Naive thymus-derived CD8-positive, alpha-beta T cell (primary cell): Measurements from ENCODE around the gene CTIF. TPM values are rescaled to one million over a fixed set of nuclear protein-coding genes. Genes with fewer than 3 reads are reported as not detected.

Experiments
- ATAC-seq, 2 donors: fragments of 150-1000 bp; cut with Tn5 transposase in 1 of 2; sonication (Bioruptor Pico), chemical (Tn5 transposase) in 1 of 2; 1 replicate in 1 of 2; 2 replicates in 1 of 2; pipeline ENCODE4 v1.10.0; 2021; ENCODE audit warnings: mild to moderate bottlenecking in 2 of 2, moderate library complexity in 2 of 2
- POLR2A ChIA-PET: fragments of 350-600 bp; sonication (Branson Sonifier 250); formaldehyde crosslinking; loops from one replicate; lab custom pipeline; 2021; ENCODE audit warnings: antibody characterized with exemption; lab: Charles Lee
- DNase-seq, 10 donors: peaks; one replicate each; pipeline versions ENCODE4 v3.0.0 to v3.0.0-alpha.2; 2020 to 2022
- H3K27ac Mint-ChIP-seq, 10 donors: one replicate each; pipeline ENCODE4 v1.8.0; 2020 to 2022; ENCODE audit warnings: mild to moderate bottlenecking in 10 of 10, mixed read lengths in 10 of 10, moderate library complexity in 4 of 10, inconsistent platforms in 1 of 10
- H3K27me3 Mint-ChIP-seq, 5 donors: one replicate each; pipeline ENCODE4 v1.8.0; 2021 to 2022; ENCODE audit warnings: mixed read lengths in 5 of 5
- H3K36me3 Mint-ChIP-seq, 3 donors: one replicate each; pipeline ENCODE4 v1.8.0; 2020 to 2022; ENCODE audit warnings: mixed read lengths in 3 of 3, mild to moderate bottlenecking in 2 of 3, inconsistent platforms in 1 of 3
- H3K4me1 Mint-ChIP-seq, 4 donors: one replicate each; pipeline ENCODE4 v1.8.0; 2021 to 2022; ENCODE audit warnings: mixed read lengths in 4 of 4
- H3K4me3 Mint-ChIP-seq, 10 donors: one replicate each; pipeline ENCODE4 v1.8.0; 2020 to 2022; ENCODE audit warnings: mild to moderate bottlenecking in 10 of 10, mixed read lengths in 10 of 10, moderate library complexity in 6 of 10, inconsistent platforms in 1 of 10
- H3K9me3 Mint-ChIP-seq, 9 donors: one replicate each; pipeline ENCODE4 v1.8.0; 2020 to 2022; ENCODE audit warnings: mixed read lengths in 9 of 9, mild to moderate bottlenecking in 3 of 9, inconsistent platforms in 1 of 9, moderate library complexity in 1 of 9
- polyA plus RNA-seq, 3 donors: library from polyadenylated mRNA; unstranded; fragments of 300-500 nt; fragmentation: Illumina TruSeq; gene quantifications; one replicate each; pipeline ENCODE4 v1.2.3, GENCODE V29; 2021
- total RNA-seq, 8 experiments: library from RNA in 2 of 8; stranded (reverse) in 2 of 8; gene quantifications; one replicate each; pipeline ENCODE4 v1.2.3 and lab custom pipeline; 2021 to 2026

Gene CTIF
- total and polyA plus RNA-seq, 5 experiments from 2014 or later: 0.06 to 3.4 (median 2.0) TPM; not detected in 2

DNA sequence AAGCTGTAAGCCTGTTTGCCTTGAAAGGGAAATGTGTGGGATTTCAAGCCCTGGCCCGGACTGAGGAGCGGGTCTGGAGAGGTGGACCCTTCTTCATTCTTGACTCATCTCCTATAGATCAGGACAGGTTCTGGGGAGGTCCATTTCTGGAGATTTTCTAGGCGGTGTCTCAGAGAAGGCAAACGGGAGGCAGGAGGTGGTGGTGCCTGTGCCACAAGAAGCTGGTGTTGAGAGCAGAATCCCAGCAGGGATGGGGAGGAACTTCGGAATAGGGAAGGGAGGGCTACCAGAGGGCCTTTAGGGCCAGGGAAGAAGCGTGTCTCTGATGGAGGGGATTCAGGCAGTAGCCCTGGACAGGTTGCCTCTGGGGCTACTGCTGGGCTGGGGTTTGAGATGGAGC lies 93.0 kb downstream of the CTIF start:
- Mint-ChIP-seq H3K4me3 (no peak overlapping the region), H3K27ac (no peak overlapping the region), H3K4me1 (no peaks in the 10 kb centered on the region), H3K36me3 (no peaks in the 10 kb centered on the region), H3K9me3 (no peaks in the 10 kb centered on the region), H3K27me3 (peaks cover 0 to 6% (median 2%) of the 10 kb centered on the region in 5 donors)
- DNase-seq (no peak), ATAC-seq (no peak)
- POLR2A ChIA-PET: no interaction called here

DNA sequence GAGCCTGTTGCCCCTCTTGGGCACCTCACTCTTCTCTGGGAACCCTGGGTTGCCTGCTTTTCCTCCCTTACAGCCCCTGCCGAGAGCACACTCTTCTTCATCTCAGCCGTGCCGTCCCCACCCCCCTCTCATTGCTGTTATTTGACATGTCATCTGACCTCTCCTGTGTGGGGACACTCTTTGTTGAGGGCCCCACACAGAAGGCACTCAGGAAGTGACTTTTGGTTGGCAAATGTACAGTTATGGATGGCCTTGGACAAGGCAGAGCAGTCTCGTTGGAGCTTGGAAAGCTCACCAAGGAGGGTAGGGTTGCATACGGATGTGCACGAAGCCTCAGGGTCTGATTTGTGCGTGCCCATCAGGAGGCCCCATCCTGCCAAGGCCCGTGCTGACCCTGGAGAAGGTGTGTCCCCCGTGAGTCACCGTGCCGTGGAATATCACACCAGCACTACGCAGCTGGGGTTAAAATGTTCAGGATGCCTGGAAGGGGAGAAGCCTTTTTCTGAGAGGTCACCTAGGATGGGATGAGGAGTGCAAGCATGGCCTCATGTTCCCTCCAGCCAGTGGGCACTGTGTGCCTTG lies 93.9 kb downstream of the CTIF start:
- POLR2A ChIA-PET: no interaction called here
- Mint-ChIP-seq H3K27me3 (peaks cover 0 to 7% (median 2%) of the 10 kb centered on the region in 5 donors), H3K27ac (no peak overlapping the region), H3K9me3 (no peaks in the 10 kb centered on the region), H3K4me1 (no peaks in the 10 kb centered on the region), H3K36me3 (no peaks in the 10 kb centered on the region), H3K4me3 (no peak overlapping the region)
- ATAC-seq (no peak), DNase-seq (no peak)

DNA sequence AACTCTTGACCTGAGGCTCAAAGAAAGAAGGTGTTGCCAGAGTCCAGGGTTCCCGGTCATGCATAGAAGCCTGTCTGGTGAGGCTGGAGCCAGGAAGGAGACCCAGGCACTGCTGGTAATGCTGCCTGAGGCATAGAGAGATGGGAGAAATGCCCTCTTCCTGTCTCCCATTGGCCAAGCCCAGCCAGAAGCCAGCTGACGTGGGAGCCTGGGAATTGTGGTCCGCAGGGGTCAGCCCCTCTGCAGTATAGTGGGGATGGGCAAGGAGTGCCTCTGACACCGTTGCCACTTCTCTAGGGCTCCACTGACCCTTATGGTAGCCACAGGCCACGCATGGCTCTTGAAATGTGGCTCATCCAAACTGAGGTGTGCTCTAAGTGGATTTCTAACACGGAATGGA lies 95.7 kb downstream of the CTIF start:
- no peak overlapping the region for H3K4me3 Mint-ChIP-seq
- H3K27me3 Mint-ChIP-seq: peaks cover 2 to 17% (median 6%) of the 10 kb centered on the region in 5 donors
- H3K27ac Mint-ChIP-seq: no peak overlapping the region
- no peaks in the 10 kb centered on the region for H3K9me3 Mint-ChIP-seq
- no peaks in the 10 kb centered on the region for H3K4me1 Mint-ChIP-seq
- ATAC-seq (no peak), DNase-seq (no peak)
- POLR2A ChIA-PET: no interaction called here
- H3K36me3 Mint-ChIP-seq: no peaks in the 10 kb centered on the region

DNA sequence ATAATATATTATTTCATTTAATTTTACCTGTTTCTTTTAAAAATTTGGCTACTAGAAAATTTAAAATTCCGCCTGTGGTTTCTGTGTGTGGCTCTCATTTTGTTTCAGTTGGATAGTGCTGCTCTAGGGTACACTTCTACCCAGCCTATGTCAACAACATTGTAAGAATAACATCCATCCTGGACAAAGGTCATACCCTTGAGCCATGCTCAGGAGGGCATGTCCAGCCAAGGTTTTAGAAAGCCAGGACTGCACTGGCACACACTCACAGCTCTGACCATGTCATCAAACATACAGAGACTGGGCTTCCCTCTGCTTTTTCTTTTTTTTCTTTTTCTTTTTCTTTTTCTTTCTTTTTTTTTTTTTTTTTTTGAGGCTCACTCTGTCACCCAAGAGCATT lies 96.1 kb downstream of the CTIF start:
- no peak for DNase-seq
- POLR2A ChIA-PET: no interaction called here
- H3K27ac Mint-ChIP-seq: no peak overlapping the region

DNA sequence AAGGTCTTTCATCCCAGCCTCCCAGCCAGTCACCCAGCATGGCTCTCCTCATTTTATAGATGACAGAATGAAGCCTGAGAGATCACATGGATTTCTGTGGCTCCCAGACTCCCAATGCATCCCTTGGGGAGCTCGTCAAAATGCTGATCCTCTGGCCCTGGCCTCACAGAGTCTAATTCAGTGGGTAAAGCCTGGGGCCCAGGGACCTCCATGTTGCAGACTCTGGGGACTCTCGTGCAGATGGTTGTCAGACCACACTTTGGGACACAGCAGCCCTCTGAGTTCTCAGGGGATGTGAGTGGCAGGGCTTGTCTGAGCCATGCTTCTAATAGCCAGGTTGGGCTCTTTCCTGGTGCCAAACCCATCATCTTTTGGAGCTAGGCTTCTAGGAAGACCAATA lies 97.0 kb downstream of the CTIF start:
- H3K4me1 Mint-ChIP-seq: no peaks in the 10 kb centered on the region
- no peaks in the 10 kb centered on the region for H3K9me3 Mint-ChIP-seq
- POLR2A ChIA-PET: no interaction called here
- no peak overlapping the region for H3K4me3 Mint-ChIP-seq
- H3K27ac Mint-ChIP-seq: no peak overlapping the region
- peaks cover 2 to 17% (median 6%) of the 10 kb centered on the region in 5 donors for H3K27me3 Mint-ChIP-seq
- ATAC-seq (no peak), DNase-seq (no peak)
- no peaks in the 10 kb centered on the region for H3K36me3 Mint-ChIP-seq

More for the DNA sequence above, 96.1 kb downstream of the CTIF start:
- ATAC-seq: no peak
- Mint-ChIP-seq H3K4me1 (no peaks in the 10 kb centered on the region), H3K27me3 (peaks cover 2 to 17% (median 6%) of the 10 kb centered on the region in 5 donors), H3K36me3 (no peaks in the 10 kb centered on the region), H3K4me3 (no peak overlapping the region), H3K9me3 (no peaks in the 10 kb centered on the region)

DNA sequence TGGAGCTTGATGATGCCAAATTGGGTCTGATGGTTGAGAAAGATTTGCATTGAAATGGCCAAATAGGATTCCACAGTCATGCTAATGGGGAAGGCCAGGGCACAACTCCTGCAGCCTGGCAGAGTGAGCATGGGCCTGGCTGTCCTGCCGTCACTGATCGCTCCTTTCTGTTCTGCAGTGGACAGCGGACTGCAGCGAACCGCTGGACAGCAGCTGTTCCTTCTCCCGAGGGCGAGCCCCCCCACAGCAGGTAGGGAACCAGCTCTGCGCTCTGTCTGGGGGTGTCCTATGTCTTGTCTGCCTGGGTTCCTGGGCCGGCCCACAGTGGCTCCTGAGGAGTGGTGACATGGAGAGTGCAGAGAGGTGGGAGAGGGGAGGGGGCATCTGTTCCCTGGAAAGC lies 97.6 kb downstream of the CTIF start:
- POLR2A ChIA-PET: no interaction called here
- Mint-ChIP-seq H3K4me1 (no peaks in the 10 kb centered on the region), H3K36me3 (no peaks in the 10 kb centered on the region), H3K9me3 (peaks cover 0 to 2% (median 0%) of the 10 kb centered on the region in 9 donors), H3K27me3 (peaks cover 2 to 17% (median 6%) of the 10 kb centered on the region in 5 donors), H3K27ac (no peak overlapping the region), H3K4me3 (no peak overlapping the region)
- ATAC-seq (no peak), DNase-seq (no peak)

DNA sequence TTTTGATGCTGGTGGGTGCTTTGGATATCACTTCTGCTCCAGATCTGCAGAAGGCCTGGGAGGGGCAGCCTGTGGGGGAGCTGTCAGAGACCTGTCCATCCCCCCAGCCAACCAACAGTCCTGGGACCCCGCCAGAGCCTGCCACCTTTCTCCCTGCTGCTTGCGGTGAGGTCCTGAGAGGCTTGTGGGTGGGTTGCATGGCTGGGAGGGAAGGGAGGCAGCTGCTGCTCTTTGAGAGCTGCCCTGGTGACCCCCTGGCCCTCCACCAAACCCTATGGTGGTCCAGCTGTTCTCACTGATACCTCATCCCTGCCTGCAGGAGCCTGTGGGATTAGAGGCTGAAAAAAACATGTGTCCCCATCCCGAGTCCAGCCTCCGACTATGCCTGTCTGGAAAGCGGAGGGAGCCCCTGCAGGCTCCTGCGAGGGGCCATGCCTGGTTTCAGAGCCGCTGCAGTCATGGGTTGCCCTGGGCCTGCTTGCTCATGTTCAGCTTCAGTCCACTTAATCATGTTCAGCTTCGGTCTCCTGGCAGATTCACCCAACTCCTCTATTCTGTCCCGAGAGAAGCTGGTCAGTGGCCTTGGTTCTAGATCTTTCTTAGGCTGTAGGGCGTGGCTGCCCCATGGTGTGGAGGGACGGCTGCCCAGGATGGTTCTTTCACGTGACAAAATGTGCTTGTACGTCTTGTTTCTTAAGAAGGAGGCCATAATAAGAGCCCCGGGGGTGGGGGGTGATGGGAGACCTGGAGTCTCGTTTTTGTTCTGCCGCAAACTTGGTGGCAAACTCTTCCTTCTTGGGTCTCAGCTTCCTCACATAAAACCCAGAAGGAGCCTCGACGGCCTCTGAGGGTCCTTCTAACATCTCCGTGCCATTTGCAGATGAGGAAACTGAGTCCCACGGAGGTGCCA lies 98.5 kb downstream of the CTIF start:
- Mint-ChIP-seq H3K4me1 (no peaks in the 10 kb centered on the region), H3K27ac (no peak overlapping the region), H3K9me3 (peaks cover 0 to 7% (median 1%) of the 10 kb centered on the region in 9 donors), H3K27me3 (peaks cover 0 to 17% (median 4%) of the 10 kb centered on the region in 5 donors), H3K4me3 (no peak overlapping the region), H3K36me3 (peaks cover 0 to 4% (median 0%) of the 10 kb centered on the region in 3 donors)
- DNase-seq (no peak), ATAC-seq (no peak)
- POLR2A ChIA-PET: no interaction called here

DNA sequence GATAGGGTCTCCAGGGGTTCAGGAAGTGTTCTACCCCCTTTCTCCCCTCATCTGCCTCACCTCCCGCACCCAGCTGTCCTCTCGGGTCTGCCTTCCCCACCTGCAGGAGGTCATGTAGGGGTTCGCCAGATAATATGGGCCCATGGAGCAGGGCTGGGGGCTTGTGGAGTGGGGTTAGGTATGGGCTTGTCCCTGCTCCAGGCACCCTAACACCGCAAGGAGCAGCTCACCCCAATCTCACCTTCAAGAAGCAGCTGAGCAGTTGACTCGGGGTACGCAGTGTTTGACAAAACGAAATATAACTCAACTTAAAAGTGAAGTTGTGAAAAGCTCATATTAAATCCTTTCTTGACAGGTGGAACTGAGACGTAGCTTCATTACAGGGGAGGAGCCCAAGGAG lies 99.6 kb downstream of the CTIF start:
- peaks cover 0 to 8% (median 0%) of the 10 kb centered on the region in 3 donors for H3K36me3 Mint-ChIP-seq
- POLR2A ChIA-PET: no interaction called here
- ATAC-seq: no peak
- no peaks in the 10 kb centered on the region for H3K4me1 Mint-ChIP-seq
- no peak overlapping the region for H3K4me3 Mint-ChIP-seq
- peaks cover 0 to 17% (median 3%) of the 10 kb centered on the region in 5 donors for H3K27me3 Mint-ChIP-seq
- H3K27ac Mint-ChIP-seq: no peak overlapping the region
- peaks cover 0 to 9% (median 2%) of the 10 kb centered on the region in 9 donors for H3K9me3 Mint-ChIP-seq
- no peak for DNase-seq

DNA sequence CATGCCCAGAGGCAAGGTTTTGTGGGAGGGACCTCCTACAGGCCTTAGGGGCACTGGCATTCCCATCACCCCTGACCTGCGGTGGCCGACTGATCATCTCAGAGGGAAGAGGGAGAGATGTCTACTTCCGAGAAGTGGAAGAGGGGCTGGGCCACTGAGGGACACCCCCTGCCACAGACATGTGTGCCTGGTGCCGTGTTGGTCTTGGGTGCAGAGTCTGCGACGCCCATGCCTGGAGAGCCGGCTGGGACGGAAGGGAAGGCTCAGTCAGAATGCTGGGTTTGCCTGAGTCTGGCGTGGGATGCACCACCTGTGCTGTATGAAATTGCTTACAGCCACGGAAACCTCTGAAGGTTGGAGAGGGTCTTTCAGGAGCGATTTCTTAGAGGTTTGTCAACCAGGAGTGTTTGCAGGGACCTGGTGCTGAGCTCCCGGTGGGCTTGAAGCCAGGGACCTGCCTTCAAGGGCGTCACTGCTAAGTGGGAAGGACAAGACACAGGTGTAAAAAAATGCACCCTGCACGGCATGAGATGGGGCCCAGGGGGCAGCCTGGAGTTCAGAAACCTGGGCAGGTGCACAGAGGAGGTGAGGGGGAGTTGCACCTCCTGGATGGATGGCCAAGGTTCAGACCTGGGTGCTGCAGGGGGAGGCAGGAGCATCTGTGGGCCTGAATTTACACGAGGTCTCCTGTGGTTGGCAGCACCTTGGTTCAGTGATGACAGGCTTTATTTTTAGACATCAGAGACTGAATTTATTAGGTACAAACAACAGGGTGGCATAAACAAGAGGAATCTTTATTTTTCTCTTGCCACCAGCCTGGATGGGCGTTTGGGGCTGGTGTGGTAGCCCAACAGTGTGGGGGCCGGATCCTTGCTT lies 100.3 kb downstream of the CTIF start:
- POLR2A ChIA-PET: no interaction called here
- ATAC-seq (no peak), DNase-seq (no peak)
- peaks cover 0 to 17% (median 3%) of the 10 kb centered on the region in 5 donors for H3K27me3 Mint-ChIP-seq
- no peak overlapping the region for H3K4me3 Mint-ChIP-seq
- H3K36me3 Mint-ChIP-seq: peaks cover 0 to 8% (median 0%) of the 10 kb centered on the region in 3 donors
- no peak overlapping the region for H3K27ac Mint-ChIP-seq
- H3K4me1 Mint-ChIP-seq: no peaks in the 10 kb centered on the region
- H3K9me3 Mint-ChIP-seq: peaks cover 0 to 9% (median 2%) of the 10 kb centered on the region in 9 donors

DNA sequence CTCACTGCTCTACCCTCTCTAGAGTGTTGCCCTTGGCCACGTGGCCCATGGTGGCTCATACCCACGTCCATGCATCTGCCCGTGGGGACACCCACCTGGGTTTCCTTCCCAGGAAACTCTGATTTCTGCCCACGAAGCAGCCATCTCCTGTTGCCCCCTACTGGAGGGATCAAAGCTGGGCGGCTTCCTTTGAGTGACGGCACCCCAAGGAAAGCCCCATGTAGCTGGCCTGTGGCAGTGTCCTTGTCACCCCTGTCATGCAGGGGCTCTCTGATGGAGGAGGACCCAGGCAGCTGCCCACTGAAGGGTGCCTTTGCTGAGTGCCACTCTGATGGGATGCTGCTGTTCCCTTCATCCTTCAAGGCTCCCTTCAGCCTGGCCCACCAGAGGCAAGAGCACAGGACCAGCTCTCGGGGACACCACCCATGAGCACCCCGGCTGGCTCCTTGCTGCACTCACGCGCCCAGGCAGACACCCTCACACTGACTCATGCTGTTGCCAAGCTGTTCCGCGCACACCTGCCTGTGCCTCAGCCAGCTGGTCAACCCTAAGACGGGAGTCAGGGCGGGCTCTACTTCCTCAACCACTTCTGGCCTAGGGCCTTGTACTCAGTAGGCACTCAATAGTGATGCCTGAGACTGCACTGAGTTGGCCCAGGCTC lies 101.1 kb downstream of the CTIF start:
- no peak for DNase-seq
- H3K36me3 Mint-ChIP-seq: peaks cover 0 to 8% (median 0%) of the 10 kb centered on the region in 3 donors
- H3K27me3 Mint-ChIP-seq: peaks cover 0 to 17% (median 3%) of the 10 kb centered on the region in 5 donors
- peaks cover 0 to 9% (median 2%) of the 10 kb centered on the region in 9 donors for H3K9me3 Mint-ChIP-seq
- POLR2A ChIA-PET: no interaction called here
- no peak overlapping the region for H3K4me3 Mint-ChIP-seq
- no peaks in the 10 kb centered on the region for H3K4me1 Mint-ChIP-seq
- ATAC-seq: no peak
- no peak overlapping the region for H3K27ac Mint-ChIP-seq

DNA sequence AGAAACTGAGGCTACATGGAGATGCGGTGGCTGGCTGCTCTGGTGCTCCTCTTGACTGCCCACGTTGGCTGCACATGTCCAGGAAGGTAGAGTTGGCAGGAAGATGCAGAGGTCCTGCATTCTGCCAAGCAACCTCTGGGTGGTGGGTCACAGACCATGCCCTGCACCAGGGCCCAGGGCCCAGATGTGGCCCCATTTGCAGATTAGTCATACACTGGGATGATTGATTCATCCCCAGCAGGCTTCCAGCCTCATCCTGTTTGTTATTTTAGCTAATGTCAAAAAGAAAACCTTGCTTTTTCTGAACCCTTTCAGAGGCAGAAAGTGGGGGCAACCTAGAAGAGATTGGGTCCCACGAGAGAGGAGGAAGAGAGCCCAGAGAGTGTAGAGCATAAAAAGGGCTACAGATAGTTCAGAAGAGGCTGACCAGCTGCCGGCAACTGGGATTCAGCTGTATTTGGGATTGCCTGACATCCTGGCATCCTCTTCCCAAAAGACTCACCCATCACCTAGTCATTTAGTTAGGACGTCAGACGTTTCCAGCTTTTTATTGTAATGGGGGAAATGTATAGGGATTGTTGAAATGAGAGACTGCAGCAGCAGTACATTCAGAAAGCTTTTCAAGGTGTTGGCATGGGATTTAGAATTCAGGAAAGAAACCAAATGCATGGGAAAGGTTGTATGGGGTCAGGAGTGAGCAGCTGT lies 101.9 kb downstream of the CTIF start:
- DNase-seq (no peak), ATAC-seq (no peak)
- no peak overlapping the region for H3K27ac Mint-ChIP-seq
- H3K36me3 Mint-ChIP-seq: peaks cover 0 to 8% (median 0%) of the 10 kb centered on the region in 3 donors
- H3K9me3 Mint-ChIP-seq: peaks cover 0 to 9% (median 2%) of the 10 kb centered on the region in 9 donors
- H3K27me3 Mint-ChIP-seq: peaks cover 0 to 18% (median 3%) of the 10 kb centered on the region in 5 donors
- H3K4me3 Mint-ChIP-seq: no peak overlapping the region
- POLR2A ChIA-PET: no interaction called here
- no peaks in the 10 kb centered on the region for H3K4me1 Mint-ChIP-seq

DNA sequence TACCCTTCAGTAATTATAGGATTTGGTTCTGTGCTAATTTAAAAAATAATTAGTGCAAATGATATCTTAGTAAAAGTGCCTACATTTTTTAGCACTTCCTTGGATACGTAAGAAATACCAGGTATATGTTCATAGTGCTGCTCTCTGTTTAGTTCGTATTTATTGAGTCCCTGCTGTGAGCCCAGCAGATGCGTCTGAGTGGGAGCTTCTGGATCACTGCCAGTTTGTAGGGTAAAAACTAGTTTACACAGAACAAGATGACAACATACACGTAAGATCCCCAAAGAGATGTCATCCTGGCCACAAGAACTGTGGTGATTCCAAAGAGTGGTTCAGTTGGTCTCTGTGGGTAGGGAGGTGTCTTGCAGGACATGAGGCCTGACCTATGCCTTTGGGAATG lies 103.2 kb downstream of the CTIF start:
- POLR2A ChIA-PET: no interaction called here
- no peak overlapping the region for H3K4me3 Mint-ChIP-seq

More for the DNA sequence above, 103.2 kb downstream of the CTIF start:
- Mint-ChIP-seq H3K36me3 (peaks cover 0 to 8% (median 0%) of the 10 kb centered on the region in 3 donors), H3K4me1 (no peaks in the 10 kb centered on the region), H3K9me3 (peaks cover 0 to 9% (median 2%) of the 10 kb centered on the region in 9 donors), H3K27me3 (peaks cover 0 to 18% (median 3%) of the 10 kb centered on the region in 5 donors), H3K27ac (no peak overlapping the region)
- ATAC-seq (no peak), DNase-seq (no peak)
